HG03064 (cell line): ENCODE measurements around the gene PRRX2.
"Not testable (repeated sequence)": the region's sequence is repeated elsewhere in the genome, so short reads cannot be mapped to it uniquely, and the experiment has no call there.

Source experiments
- ATAC-seq: cut with Tn5 transposase; IDR thresholded peaks from one replicate; pipeline ENCODE4 v1.9.1; 2021; ENCODE audit warnings: low read depth; ENCODE audit not compliant: unreplicated experiment

PRRX2 gene

GRCh38 chr9:129649726-129650679 is 15.4 kb upstream of the PRRX2 start:
- ATAC-seq = no peak

GRCh38 chr9:129650680-129651235 is 14.7 kb upstream of the PRRX2 start:
- ATAC-seq = no peak

GRCh38 chr9:129653823-129654553 is 11.5 kb upstream of the PRRX2 start:
- no peak for ATAC-seq

- ATAC-seq = no peak
Measured at GRCh38 chr9:129654554-129655040, 10.8 kb upstream of the PRRX2 start.

GRCh38 chr9:129655154-129655553 is 10.3 kb upstream of the PRRX2 start:
- ATAC-seq = no peak

GRCh38 chr9:129655696-129656095 is 9.8 kb upstream of the PRRX2 start:
- no peak for ATAC-seq

- no peak for ATAC-seq
Measured at GRCh38 chr9:129656795-129657390, 8.6 kb upstream of the PRRX2 start.

GRCh38 chr9:129661029-129661428 is 4.4 kb upstream of the PRRX2 start:
- no peak for ATAC-seq

GRCh38 chr9:129662239-129662638 is 3.2 kb upstream of the PRRX2 start:
- ATAC-seq = not testable (repeated sequence)

- ATAC-seq = no peak
Measured at GRCh38 chr9:129664746-129665388, 580 bp upstream of the PRRX2 start.

GRCh38 chr9:129665814-129666520 is 520 bp downstream of the PRRX2 start:
- no peak for ATAC-seq

- no peak for ATAC-seq
Measured at GRCh38 chr9:129666575-129666974, 1.1 kb downstream of the PRRX2 start.

GRCh38 chr9:129667378-129667777 is 1.9 kb downstream of the PRRX2 start:
- no peak for ATAC-seq

GRCh38 chr9:129667850-129668249 is 2.4 kb downstream of the PRRX2 start:
- ATAC-seq = no peak

- ATAC-seq = no peak
Measured at GRCh38 chr9:129669141-129669718, 3.8 kb downstream of the PRRX2 start.

GRCh38 chr9:129669946-129670345 is 4.5 kb downstream of the PRRX2 start:
- ATAC-seq = no peak

GRCh38 chr9:129671065-129671464 is 5.6 kb downstream of the PRRX2 start:
- ATAC-seq = no peak

- ATAC-seq = no peak
Measured at GRCh38 chr9:129671519-129671918, 6.1 kb downstream of the PRRX2 start.

- ATAC-seq = no peak
Measured at GRCh38 chr9:129672702-129673101, 7.3 kb downstream of the PRRX2 start.
